GM23338 (cell line): ENCODE data around the gene GAPDH. TPM values are rescaled to one million over a fixed set of nuclear protein-coding genes. Genes with fewer than 3 reads are reported as not detected.

Source experiments
- ATAC-seq: fragments of 200-7000 bp; cut with Tn5 transposase; 3 replicates; pipeline ENCODE4 v1.9.1; 2020
- DNase-seq: peaks from one replicate; pipeline ENCODE4 v3.0.0-alpha.2; 2015; ENCODE audit warnings: low spot score
- H2AFZ ChIP-seq: fragments of 200-600 bp; sonication (generic); 2 replicates; pipeline ENCODE4 v1.8.0; 2016; ENCODE audit warnings: antibody characterized with exemption, mild to moderate bottlenecking, moderate library complexity
- H3F3A ChIP-seq: fragments of 200-600 bp; sonication (generic); replicated peaks from 2 replicates; pipeline ENCODE4 v1.8.0; 2017; ENCODE audit warnings: antibody characterized with exemption, mixed run types, low read depth
- H3K27ac ChIP-seq: fragments of 200-600 bp; sonication (generic); 2 replicates; pipeline ENCODE4 v1.6.1; 2016; ENCODE audit warnings: low read depth
- H3K27me3 ChIP-seq: fragments of 200-600 bp; sonication (generic); 2 replicates; pipeline ENCODE4 v1.8.0; 2016; ENCODE audit warnings: mild to moderate bottlenecking, mixed run types, moderate library complexity; ENCODE audit not compliant: insufficient read depth
- H3K36me3 ChIP-seq: fragments of 200-600 bp; sonication (generic); 2 replicates; pipeline ENCODE4 v1.8.0; 2016; ENCODE audit warnings: mild to moderate bottlenecking; ENCODE audit not compliant: insufficient read depth
- H3K4me1 ChIP-seq: fragments of 200-600 bp; sonication (generic); 2 replicates; pipeline ENCODE4 v1.8.0; 2016; ENCODE audit warnings: mild to moderate bottlenecking, moderate library complexity; ENCODE audit not compliant: insufficient read depth
- H3K4me2 ChIP-seq: fragments of 200-600 bp; sonication (generic); 2 replicates; pipeline ENCODE4 v1.7.1; 2017; ENCODE audit warnings: mixed run types
- H3K4me3 ChIP-seq: fragments of 200-600 bp; sonication (generic); 2 replicates; pipeline ENCODE4 v1.6.1; 2016; ENCODE audit warnings: mixed run types
- H3K79me2 ChIP-seq: fragments of 200-600 bp; sonication (generic); replicated peaks from 2 replicates; pipeline ENCODE4 v1.8.0; 2017; ENCODE audit warnings: mild to moderate bottlenecking; ENCODE audit not compliant: insufficient read depth
- H3K9me2 ChIP-seq: fragments of 200-600 bp; sonication (generic); 2 replicates; pipeline ENCODE4 v1.8.0; 2017; ENCODE audit not compliant: insufficient read depth
- H4K20me1 ChIP-seq: fragments of 200-600 bp; sonication (generic); replicated peaks from 2 replicates; pipeline ENCODE4 v1.8.0; 2017; ENCODE audit warnings: mild to moderate bottlenecking; ENCODE audit not compliant: insufficient read depth
- H3K27ac Mint-ChIP-seq: 2 replicates; pipeline ENCODE4 v1.8.0; 2020; ENCODE audit warnings: inconsistent platforms, mild to moderate bottlenecking, moderate library complexity, mixed read lengths
- H3K27me3 Mint-ChIP-seq: 3 replicates; pipeline ENCODE4 v1.8.0; 2022; ENCODE audit warnings: low read depth, mild to moderate bottlenecking, moderate library complexity, mixed read lengths, inconsistent platforms; ENCODE audit not compliant: insufficient read depth, poor library complexity
- H3K36me3 Mint-ChIP-seq: 3 replicates; pipeline ENCODE4 v1.8.0; 2021; ENCODE audit warnings: low read depth, mild to moderate bottlenecking, inconsistent platforms, moderate library complexity, mixed read lengths
- H3K4me1 Mint-ChIP-seq: 3 replicates; pipeline ENCODE4 v1.8.0; 2020; ENCODE audit warnings: mild to moderate bottlenecking, inconsistent platforms, mixed read lengths
- H3K4me3 Mint-ChIP-seq: 3 replicates; pipeline ENCODE4 v1.8.0; 2021; ENCODE audit warnings: moderate library complexity, mild to moderate bottlenecking, inconsistent platforms, mixed read lengths
- H3K9me3 Mint-ChIP-seq: 3 replicates; pipeline ENCODE4 v1.8.0; 2020; ENCODE audit warnings: moderate library complexity, mild to moderate bottlenecking, inconsistent platforms, mixed read lengths
- CREB1 ChIP-seq: fragments of 250-450 bp; sonication (Bioruptor Pico); IDR thresholded peaks from 2 replicates; pipeline ENCODE4 v1.5.0; 2020; ENCODE audit warnings: low read depth, mild to moderate bottlenecking, moderate library complexity
- JUNB ChIP-seq: IDR thresholded peaks from one replicate; pipeline ENCODE4 v1.6.1; 2016; ENCODE audit warnings: antibody characterized with exemption; ENCODE audit not compliant: unreplicated experiment
- NANOG ChIP-seq: IDR thresholded peaks from 2 replicates; pipeline ENCODE4 v1.6.1; 2016; ENCODE audit warnings: antibody characterized with exemption, borderline replicate concordance
- POLR2AphosphoS5 ChIP-seq: IDR thresholded peaks from 2 replicates; pipeline ENCODE4 v1.6.1; 2016; ENCODE audit warnings: antibody characterized with exemption, low read depth
- ZNF114 ChIP-seq: fragments of 250-450 bp; sonication (Bioruptor Pico); IDR thresholded peaks from 2 replicates; pipeline ENCODE4 v1.5.0; 2020; ENCODE audit warnings: mild to moderate bottlenecking, moderate library complexity
- ZNF331 ChIP-seq: fragments of 250-450 bp; sonication (Bioruptor Pico); IDR thresholded peaks from 2 replicates; pipeline ENCODE4 v1.5.0; 2020; ENCODE audit warnings: low read depth, mild to moderate bottlenecking, moderate library complexity
- polyA plus RNA-seq: library from polyadenylated mRNA; unstranded; fragments of >200 nt; fragmentation: Nextera tagmentation; extraction: Ambion mirVana; gene quantifications from 2 replicates; pipeline ENCODE4 v1.2.1, GENCODE V29; 2016
- total RNA-seq: library from RNA; depleted of rRNA; stranded (reverse); fragments of >200 nt; shearing (Covaris generic); gene quantifications from 2 replicates; pipeline ENCODE4 v1.2.3, GENCODE V29; 2014
- TF ChIP-seq, protein P1 (sequence below): IDR thresholded peaks from one replicate; pipeline ENCODE4 v1.6.1; 2018; ENCODE audit warnings: antibody characterized with exemption; ENCODE audit not compliant: unreplicated experiment
- TF ChIP-seq, protein P2 (sequence below), 2 experiments: fragments of 200-600 bp in 1 of 2; sonication (generic) in 1 of 2; conservative IDR thresholded peaks; 2 replicates each; pipeline versions ENCODE4 v1.5.1 to v1.6.1; 2016 to 2017; ENCODE audit warnings: antibody characterized with exemption in 2 of 2, low read depth in 2 of 2, mild to moderate bottlenecking in 2 of 2, moderate library complexity in 1 of 2
- TF ChIP-seq, protein P3 (sequence below): IDR thresholded peaks from 2 replicates; pipeline ENCODE4 v1.6.1; 2016; ENCODE audit warnings: antibody characterized with exemption
- TF ChIP-seq, protein P4 (sequence below): fragments of 250-450 bp; sonication (Bioruptor Pico); IDR thresholded peaks from 2 replicates; pipeline ENCODE4 v1.5.0; 2020; ENCODE audit warnings: mild to moderate bottlenecking, moderate library complexity

The GAPDH gene
- total and polyA plus RNA-seq, 2 experiments from 2014 or later = 5,853 to 6,219 TPM

DNA sequence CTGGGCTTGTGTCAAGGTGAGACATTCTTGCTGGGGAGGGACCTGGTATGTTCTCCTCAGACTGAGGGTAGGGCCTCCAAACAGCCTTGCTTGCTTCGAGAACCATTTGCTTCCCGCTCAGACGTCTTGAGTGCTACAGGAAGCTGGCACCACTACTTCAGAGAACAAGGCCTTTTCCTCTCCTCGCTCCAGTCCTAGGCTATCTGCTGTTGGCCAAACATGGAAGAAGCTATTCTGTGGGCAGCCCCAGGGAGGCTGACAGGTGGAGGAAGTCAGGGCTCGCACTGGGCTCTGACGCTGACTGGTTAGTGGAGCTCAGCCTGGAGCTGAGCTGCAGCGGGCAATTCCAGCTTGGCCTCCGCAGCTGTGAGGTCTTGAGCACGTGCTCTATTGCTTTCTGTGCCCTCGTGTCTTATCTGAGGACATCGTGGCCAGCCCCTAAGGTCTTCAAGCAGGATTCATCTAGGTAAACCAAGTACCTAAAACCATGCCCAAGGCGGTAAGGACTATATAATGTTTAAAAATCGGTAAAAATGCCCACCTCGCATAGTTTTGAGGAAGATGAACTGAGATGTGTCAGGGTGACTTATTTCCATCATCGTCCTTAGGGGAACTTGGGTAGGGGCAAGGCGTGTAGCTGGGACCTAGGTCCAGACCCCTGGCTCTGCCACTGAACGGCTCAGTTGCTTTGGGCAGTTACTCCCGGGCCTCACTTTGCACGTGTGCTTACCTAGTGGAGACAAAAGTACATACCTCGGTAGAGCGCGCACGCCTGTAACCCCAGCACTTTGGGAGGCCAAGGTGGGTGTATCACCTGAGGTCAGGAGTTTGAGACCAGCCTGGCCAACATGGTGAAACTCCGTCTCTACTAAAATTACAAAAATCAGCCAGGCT lies 4.3 kb downstream of the GAPDH start (continued):
- TF ChIP-seq, protein P1, sequence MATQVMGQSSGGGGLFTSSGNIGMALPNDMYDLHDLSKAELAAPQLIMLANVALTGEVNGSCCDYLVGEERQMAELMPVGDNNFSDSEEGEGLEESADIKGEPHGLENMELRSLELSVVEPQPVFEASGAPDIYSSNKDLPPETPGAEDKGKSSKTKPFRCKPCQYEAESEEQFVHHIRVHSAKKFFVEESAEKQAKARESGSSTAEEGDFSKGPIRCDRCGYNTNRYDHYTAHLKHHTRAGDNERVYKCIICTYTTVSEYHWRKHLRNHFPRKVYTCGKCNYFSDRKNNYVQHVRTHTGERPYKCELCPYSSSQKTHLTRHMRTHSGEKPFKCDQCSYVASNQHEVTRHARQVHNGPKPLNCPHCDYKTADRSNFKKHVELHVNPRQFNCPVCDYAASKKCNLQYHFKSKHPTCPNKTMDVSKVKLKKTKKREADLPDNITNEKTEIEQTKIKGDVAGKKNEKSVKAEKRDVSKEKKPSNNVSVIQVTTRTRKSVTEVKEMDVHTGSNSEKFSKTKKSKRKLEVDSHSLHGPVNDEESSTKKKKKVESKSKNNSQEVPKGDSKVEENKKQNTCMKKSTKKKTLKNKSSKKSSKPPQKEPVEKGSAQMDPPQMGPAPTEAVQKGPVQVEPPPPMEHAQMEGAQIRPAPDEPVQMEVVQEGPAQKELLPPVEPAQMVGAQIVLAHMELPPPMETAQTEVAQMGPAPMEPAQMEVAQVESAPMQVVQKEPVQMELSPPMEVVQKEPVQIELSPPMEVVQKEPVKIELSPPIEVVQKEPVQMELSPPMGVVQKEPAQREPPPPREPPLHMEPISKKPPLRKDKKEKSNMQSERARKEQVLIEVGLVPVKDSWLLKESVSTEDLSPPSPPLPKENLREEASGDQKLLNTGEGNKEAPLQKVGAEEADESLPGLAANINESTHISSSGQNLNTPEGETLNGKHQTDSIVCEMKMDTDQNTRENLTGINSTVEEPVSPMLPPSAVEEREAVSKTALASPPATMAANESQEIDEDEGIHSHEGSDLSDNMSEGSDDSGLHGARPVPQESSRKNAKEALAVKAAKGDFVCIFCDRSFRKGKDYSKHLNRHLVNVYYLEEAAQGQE = no peak
- TF ChIP-seq CREB1 (no peak), JUNB (no peak)
- TF ChIP-seq, protein P2, sequence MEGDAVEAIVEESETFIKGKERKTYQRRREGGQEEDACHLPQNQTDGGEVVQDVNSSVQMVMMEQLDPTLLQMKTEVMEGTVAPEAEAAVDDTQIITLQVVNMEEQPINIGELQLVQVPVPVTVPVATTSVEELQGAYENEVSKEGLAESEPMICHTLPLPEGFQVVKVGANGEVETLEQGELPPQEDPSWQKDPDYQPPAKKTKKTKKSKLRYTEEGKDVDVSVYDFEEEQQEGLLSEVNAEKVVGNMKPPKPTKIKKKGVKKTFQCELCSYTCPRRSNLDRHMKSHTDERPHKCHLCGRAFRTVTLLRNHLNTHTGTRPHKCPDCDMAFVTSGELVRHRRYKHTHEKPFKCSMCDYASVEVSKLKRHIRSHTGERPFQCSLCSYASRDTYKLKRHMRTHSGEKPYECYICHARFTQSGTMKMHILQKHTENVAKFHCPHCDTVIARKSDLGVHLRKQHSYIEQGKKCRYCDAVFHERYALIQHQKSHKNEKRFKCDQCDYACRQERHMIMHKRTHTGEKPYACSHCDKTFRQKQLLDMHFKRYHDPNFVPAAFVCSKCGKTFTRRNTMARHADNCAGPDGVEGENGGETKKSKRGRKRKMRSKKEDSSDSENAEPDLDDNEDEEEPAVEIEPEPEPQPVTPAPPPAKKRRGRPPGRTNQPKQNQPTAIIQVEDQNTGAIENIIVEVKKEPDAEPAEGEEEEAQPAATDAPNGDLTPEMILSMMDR (conservative IDR thresholded peaks at IDR 0.05; ENCODE audit: low read depth in 2 of 2) = no peak

DNA sequence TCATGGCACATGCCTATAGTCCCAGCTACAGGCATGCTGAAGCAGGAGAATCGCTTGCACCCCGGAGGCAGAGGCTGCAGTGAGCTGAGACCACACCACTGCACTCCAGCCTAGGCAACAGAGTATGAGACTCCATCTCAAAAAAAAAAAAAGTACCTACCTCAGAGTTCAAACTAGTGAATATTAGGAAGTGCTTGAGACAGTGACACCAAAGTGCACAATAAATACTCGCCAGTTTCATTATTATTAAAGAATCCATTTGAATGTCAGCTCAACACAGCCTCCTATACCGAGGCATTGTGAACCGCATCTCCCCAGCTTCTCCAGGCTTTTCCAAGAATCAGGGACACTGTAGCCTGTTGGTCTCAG lies 5.0 kb downstream of the GAPDH start:
- peaks cover 28% of the 10 kb centered on the region for H3K36me3 ChIP-seq
- H4K20me1 ChIP-seq = peaks cover 26% of the 10 kb centered on the region
- H3K27me3 ChIP-seq = no peaks in the 10 kb centered on the region
- H3K4me1 ChIP-seq = peaks cover 22% of the 10 kb centered on the region
- H3K79me2 ChIP-seq = peaks cover 26% of the 10 kb centered on the region
- Mint-ChIP-seq H3K27ac (peak overlapping the region; percentile 88; the same call in 1 of the 2 replicates), H3K4me3 (peak overlapping the region; percentile 6; the same call in 1 of the 3 replicates), H3K9me3 (peaks cover 20% of the 10 kb centered on the region; the same call in 2 of the 3 replicates), H3K36me3 (peaks cover 76% of the 10 kb centered on the region), H3K27me3 (peaks cover 61% of the 10 kb centered on the region), H3K4me1 (peaks cover 48% of the 10 kb centered on the region)
- no peaks in the 10 kb centered on the region for H3K9me2 ChIP-seq
- peak overlapping the region; percentile 85 for H3K27ac ChIP-seq
- H3K4me2 ChIP-seq = no peak overlapping the region; the same call in 1 of the 2 replicates
- peak overlapping the region; percentile 47; the same call in 1 of the 2 replicates for H3K4me3 ChIP-seq
- DNase-seq (no peak), ATAC-seq (peak; percentile 0; the same call in 1 of the 3 replicates)
- peaks cover 67% of the 10 kb centered on the region for H3F3A ChIP-seq
- H2AFZ ChIP-seq = no peak overlapping the region
- TF ChIP-seq, protein P3, sequence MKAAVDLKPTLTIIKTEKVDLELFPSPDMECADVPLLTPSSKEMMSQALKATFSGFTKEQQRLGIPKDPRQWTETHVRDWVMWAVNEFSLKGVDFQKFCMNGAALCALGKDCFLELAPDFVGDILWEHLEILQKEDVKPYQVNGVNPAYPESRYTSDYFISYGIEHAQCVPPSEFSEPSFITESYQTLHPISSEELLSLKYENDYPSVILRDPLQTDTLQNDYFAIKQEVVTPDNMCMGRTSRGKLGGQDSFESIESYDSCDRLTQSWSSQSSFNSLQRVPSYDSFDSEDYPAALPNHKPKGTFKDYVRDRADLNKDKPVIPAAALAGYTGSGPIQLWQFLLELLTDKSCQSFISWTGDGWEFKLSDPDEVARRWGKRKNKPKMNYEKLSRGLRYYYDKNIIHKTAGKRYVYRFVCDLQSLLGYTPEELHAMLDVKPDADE = no peak
- no peak for TF ChIP-seq POLR2AphosphoS5
- TF ChIP-seq ZNF331 (CRISPR knock-in tag) = no peak
- no peak for TF ChIP-seq NANOG
- no peak for TF ChIP-seq ZNF114 (CRISPR knock-in tag)
- TF ChIP-seq, protein P4, sequence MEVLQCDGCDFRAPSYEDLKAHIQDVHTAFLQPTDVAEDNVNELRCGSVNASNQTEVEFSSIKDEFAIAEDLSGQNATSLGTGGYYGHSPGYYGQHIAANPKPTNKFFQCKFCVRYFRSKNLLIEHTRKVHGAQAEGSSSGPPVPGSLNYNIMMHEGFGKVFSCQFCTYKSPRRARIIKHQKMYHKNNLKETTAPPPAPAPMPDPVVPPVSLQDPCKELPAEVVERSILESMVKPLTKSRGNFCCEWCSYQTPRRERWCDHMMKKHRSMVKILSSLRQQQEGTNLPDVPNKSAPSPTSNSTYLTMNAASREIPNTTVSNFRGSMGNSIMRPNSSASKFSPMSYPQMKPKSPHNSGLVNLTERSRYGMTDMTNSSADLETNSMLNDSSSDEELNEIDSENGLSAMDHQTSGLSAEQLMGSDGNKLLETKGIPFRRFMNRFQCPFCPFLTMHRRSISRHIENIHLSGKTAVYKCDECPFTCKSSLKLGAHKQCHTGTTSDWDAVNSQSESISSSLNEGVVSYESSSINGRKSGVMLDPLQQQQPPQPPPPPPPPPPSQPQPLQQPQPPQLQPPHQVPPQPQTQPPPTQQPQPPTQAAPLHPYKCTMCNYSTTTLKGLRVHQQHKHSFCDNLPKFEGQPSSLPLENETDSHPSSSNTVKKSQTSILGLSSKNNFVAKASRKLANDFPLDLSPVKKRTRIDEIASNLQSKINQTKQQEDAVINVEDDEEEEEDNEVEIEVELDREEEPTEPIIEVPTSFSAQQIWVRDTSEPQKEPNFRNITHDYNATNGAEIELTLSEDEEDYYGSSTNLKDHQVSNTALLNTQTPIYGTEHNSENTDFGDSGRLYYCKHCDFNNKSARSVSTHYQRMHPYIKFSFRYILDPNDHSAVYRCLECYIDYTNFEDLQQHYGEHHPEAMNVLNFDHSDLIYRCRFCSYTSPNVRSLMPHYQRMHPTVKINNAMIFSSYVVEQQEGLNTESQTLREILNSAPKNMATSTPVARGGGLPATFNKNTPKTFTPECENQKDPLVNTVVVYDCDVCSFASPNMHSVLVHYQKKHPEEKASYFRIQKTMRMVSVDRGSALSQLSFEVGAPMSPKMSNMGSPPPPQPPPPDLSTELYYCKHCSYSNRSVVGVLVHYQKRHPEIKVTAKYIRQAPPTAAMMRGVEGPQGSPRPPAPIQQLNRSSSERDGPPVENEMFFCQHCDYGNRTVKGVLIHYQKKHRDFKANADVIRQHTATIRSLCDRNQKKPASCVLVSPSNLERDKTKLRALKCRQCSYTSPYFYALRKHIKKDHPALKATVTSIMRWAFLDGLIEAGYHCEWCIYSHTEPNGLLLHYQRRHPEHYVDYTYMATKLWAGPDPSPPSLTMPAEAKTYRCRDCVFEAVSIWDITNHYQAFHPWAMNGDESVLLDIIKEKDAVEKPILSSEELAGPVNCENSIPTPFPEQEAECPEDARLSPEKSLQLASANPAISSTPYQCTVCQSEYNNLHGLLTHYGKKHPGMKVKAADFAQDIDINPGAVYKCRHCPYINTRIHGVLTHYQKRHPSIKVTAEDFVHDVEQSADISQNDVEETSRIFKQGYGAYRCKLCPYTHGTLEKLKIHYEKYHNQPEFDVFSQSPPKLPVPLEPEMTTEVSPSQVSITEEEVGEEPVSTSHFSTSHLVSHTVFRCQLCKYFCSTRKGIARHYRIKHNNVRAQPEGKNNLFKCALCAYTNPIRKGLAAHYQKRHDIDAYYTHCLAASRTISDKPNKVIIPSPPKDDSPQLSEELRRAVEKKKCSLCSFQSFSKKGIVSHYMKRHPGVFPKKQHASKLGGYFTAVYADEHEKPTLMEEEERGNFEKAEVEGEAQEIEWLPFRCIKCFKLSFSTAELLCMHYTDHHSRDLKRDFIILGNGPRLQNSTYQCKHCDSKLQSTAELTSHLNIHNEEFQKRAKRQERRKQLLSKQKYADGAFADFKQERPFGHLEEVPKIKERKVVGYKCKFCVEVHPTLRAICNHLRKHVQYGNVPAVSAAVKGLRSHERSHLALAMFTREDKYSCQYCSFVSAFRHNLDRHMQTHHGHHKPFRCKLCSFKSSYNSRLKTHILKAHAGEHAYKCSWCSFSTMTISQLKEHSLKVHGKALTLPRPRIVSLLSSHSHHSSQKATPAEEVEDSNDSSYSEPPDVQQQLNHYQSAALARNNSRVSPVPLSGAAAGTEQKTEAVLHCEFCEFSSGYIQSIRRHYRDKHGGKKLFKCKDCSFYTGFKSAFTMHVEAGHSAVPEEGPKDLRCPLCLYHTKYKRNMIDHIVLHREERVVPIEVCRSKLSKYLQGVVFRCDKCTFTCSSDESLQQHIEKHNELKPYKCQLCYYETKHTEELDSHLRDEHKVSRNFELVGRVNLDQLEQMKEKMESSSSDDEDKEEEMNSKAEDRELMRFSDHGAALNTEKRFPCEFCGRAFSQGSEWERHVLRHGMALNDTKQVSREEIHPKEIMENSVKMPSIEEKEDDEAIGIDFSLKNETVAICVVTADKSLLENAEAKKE (CRISPR knock-in tag) = no peak
